Activated T-cell treated with anti-CD3 and anti-CD28 coated beads, Interleukin-2, amount 50 U/mL, for 24 hours (primary cell): ENCODE measurements around the gene KRT3.

Experiments used
- DNase-seq: peaks from one replicate; pipeline ENCODE4 v3.0.0-alpha.2; 2020
- H3K27ac Mint-ChIP-seq: 2 replicates; pipeline ENCODE4 v1.8.0; 2020; ENCODE audit warnings: mild to moderate bottlenecking, mixed read lengths
- H3K27me3 Mint-ChIP-seq: 2 replicates; pipeline ENCODE4 v1.8.0; 2020; ENCODE audit warnings: mixed read lengths
- H3K36me3 Mint-ChIP-seq: 2 replicates; pipeline ENCODE4 v1.8.0; 2020; ENCODE audit warnings: low read depth, mixed read lengths
- H3K4me1 Mint-ChIP-seq: 2 replicates; pipeline ENCODE4 v1.8.0; 2020; ENCODE audit warnings: low read depth, mixed read lengths
- H3K4me3 Mint-ChIP-seq: 2 replicates; pipeline ENCODE4 v1.8.0; 2020; ENCODE audit warnings: mild to moderate bottlenecking, moderate library complexity, mixed read lengths
- H3K9me3 Mint-ChIP-seq: 2 replicates; pipeline ENCODE4 v1.8.0; 2020; ENCODE audit warnings: mixed read lengths

Gene KRT3

GRCh38 chr12:52832985-52833905 is 37.3 kb upstream of the KRT3 start:
- Mint-ChIP-seq H3K9me3 (no peaks in the 10 kb centered on the region), H3K4me1 (peaks cover 47% of the 10 kb centered on the region), H3K36me3 (no peaks in the 10 kb centered on the region), H3K4me3 (no peak overlapping the region), H3K27ac (no peak overlapping the region), H3K27me3 (no peaks in the 10 kb centered on the region)
- no peak for DNase-seq

GRCh38 chr12:52832451-52832850 is 36.5 kb upstream of the KRT3 start:
- no peak overlapping the region for H3K27ac Mint-ChIP-seq
- DNase-seq, result no peak
- peaks cover 41% of the 10 kb centered on the region for H3K4me1 Mint-ChIP-seq
- no peaks in the 10 kb centered on the region for H3K36me3 Mint-ChIP-seq
- no peak overlapping the region for H3K4me3 Mint-ChIP-seq
- H3K27me3 Mint-ChIP-seq, result no peaks in the 10 kb centered on the region
- H3K9me3 Mint-ChIP-seq, result no peaks in the 10 kb centered on the region

- H3K27ac Mint-ChIP-seq, result no peak overlapping the region
These were observed 35.3 kb upstream of the KRT3 start for GRCh38 chr12:52831251-52831650.

DNA sequence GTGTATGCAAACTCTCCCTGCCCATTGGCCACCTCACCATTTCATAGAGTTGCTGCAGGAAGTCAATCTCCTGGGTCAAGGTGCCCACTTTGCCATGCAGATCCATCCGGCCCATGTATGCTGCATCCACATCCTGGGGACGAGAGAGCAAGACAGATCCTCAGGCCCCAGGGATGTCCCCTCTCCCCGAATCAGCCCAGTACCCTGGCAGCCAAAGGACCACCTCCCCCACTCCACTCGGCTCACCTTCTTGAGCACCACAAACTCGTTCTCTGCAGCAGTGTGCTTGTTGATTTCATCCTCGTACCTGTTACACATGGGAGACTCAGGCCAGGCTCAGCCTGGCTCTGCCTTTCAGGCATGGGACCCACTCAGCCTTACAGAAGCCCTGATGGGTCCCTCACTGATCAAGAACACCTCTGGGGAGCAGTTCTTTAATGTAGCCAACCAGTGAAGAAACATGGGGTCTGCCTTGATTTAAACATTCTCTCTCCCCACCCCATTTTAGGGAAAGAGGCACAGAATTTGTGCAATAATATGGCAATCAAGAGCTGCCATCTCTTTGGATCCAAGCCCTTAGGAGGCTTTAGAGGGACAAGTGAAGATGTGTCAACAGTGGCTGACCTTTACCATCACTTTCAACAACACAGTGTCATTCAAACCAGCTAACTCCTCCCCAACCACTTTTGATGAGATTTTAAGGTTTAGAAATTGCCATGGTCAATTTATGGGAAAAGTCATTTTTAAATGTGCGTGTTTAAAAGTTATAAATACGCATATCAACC is 34.3 kb upstream of the KRT3 start:
- H3K36me3 Mint-ChIP-seq, result no peaks in the 10 kb centered on the region
- no peaks in the 10 kb centered on the region for H3K27me3 Mint-ChIP-seq
- H3K4me1 Mint-ChIP-seq, result peaks cover 18% of the 10 kb centered on the region
- H3K9me3 Mint-ChIP-seq, result no peaks in the 10 kb centered on the region
- no peak overlapping the region for H3K27ac Mint-ChIP-seq
- DNase-seq, result no peak
- H3K4me3 Mint-ChIP-seq, result no peak overlapping the region

More at GRCh38 chr12:52831251-52831650, 35.3 kb upstream of the KRT3 start:
- Mint-ChIP-seq H3K4me3 (no peak overlapping the region), H3K9me3 (no peaks in the 10 kb centered on the region), H3K4me1 (peaks cover 29% of the 10 kb centered on the region), H3K36me3 (no peaks in the 10 kb centered on the region), H3K27me3 (no peaks in the 10 kb centered on the region)
- DNase-seq, result no peak

DNA sequence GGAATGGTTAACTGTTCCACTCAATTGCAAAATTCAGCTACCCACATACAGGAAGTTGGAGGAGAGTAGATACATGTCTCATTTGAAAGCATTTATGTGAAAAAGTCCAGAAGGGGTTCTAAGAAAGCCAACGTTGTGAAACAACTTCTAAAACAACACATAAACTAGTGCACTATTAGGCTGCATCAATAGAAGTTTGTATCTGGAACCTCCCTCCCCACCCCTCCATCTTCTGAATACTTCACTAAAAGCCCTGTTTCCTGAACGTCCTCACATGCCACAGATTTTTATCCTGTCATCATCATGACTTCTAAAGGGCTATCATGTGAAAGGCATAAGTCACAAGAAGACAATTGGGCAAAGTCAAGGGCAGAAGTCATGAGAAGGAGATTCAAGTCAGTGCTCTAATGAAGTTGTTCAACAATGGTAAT is 32.7 kb upstream of the KRT3 start:
- H3K36me3 Mint-ChIP-seq, result no peaks in the 10 kb centered on the region
- no peaks in the 10 kb centered on the region for H3K9me3 Mint-ChIP-seq
- H3K4me1 Mint-ChIP-seq, result peaks cover 12% of the 10 kb centered on the region
- no peaks in the 10 kb centered on the region for H3K27me3 Mint-ChIP-seq
- no peak overlapping the region for H3K27ac Mint-ChIP-seq
- DNase-seq, result no peak
- no peak overlapping the region for H3K4me3 Mint-ChIP-seq

- H3K27me3 Mint-ChIP-seq, result no peaks in the 10 kb centered on the region
- no peaks in the 10 kb centered on the region for H3K9me3 Mint-ChIP-seq
These were observed 32.2 kb upstream of the KRT3 start for GRCh38 chr12:52828156-52828555.

GRCh38 chr12:52827499-52828090 is 31.7 kb upstream of the KRT3 start:
- no peaks in the 10 kb centered on the region for H3K9me3 Mint-ChIP-seq
- H3K4me1 Mint-ChIP-seq, result peaks cover 12% of the 10 kb centered on the region
- no peaks in the 10 kb centered on the region for H3K27me3 Mint-ChIP-seq
- H3K36me3 Mint-ChIP-seq, result no peaks in the 10 kb centered on the region
- DNase-seq, result no peak
- H3K27ac Mint-ChIP-seq, result no peak overlapping the region
- no peak overlapping the region for H3K4me3 Mint-ChIP-seq

More at GRCh38 chr12:52828156-52828555, 32.2 kb upstream of the KRT3 start:
- DNase-seq, result no peak
- Mint-ChIP-seq H3K4me3 (no peak overlapping the region), H3K4me1 (peaks cover 12% of the 10 kb centered on the region), H3K36me3 (no peaks in the 10 kb centered on the region), H3K27ac (no peak overlapping the region)

DNA sequence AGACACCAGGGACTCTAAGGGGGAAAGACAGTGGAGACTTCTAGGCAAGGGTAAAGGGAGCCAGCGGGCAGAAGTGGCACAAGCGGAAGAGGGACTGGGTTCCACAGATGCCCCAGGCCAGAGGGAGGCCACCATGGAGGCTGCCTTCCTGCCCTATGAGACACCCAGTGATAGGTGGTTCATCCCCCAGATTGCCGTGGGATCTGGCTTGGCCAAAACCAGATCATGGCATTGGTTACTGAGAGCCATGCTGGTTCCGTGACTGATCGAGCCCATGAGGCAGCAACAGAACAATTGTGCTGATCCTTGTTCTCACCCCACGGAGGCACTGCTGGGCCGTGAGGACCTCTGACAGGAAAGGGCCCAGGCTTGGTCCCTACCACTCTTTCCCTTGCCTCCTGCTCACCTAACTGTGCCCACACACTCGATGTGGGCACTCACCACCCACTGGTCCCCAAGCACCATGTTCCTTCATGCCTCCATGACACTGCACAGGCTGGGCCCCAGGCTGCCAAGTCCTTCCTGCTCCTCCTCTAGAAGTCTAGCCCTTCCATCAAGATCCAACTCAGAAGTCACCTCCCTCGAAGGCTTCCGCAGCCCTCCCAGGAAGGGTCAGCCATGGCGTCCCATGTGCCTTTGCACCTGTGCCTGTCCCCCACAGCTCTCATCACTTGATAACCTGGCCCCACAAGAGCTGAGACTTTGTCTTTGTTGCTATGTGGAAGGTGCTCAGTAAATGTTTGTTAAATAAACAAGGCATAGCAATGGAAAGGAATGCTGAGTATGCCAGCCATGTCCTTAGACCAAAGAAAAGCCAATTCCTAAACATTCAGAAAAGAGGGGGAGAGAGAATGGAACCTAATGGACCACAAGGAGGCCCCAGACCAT is 30.9 kb upstream of the KRT3 start:
- no peaks in the 10 kb centered on the region for H3K36me3 Mint-ChIP-seq
- no peak overlapping the region for H3K4me3 Mint-ChIP-seq
- DNase-seq, result no peak
- no peaks in the 10 kb centered on the region for H3K27me3 Mint-ChIP-seq
- no peaks in the 10 kb centered on the region for H3K9me3 Mint-ChIP-seq
- no peak overlapping the region for H3K27ac Mint-ChIP-seq
- peaks cover 12% of the 10 kb centered on the region for H3K4me1 Mint-ChIP-seq

GRCh38 chr12:52825961-52826360 is 30.0 kb upstream of the KRT3 start:
- Mint-ChIP-seq H3K27me3 (no peaks in the 10 kb centered on the region), H3K27ac (no peak overlapping the region), H3K4me3 (no peak overlapping the region), H3K36me3 (no peaks in the 10 kb centered on the region), H3K4me1 (peaks cover 12% of the 10 kb centered on the region), H3K9me3 (no peaks in the 10 kb centered on the region)
- no peak for DNase-seq

DNA sequence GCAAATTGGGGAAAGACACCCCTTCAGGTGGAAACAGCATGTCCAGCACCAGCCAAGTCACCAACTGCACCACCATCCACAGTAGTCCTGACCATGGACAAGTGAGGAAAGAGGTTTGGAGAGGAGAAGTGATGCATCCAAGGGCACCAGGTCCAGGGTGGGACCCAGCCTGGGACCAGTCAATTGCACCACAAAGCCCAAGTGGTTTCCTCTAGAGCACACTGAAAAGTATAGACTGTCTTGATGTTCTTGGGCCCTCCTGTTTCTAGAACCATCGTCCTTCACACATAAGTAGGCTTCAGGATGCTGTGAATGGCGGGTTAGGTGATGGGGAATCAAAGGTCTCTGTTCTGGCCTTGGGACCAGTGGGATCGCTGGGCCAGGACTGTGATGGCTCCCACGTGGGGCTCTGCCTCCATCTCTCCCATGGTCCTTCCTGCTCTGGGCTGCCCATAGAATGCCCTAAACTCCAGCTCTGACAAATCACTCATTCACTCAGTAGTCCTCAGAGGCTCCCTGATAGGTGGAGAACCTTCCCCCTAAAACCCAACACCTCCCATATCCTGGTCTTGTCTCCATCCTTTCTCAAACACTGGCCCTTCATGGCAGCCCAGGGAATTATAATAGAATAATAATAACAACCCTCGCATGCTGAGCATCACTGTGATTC is 29.0 kb upstream of the KRT3 start:
- Mint-ChIP-seq H3K27ac (no peak overlapping the region), H3K4me1 (peaks cover 12% of the 10 kb centered on the region), H3K36me3 (no peaks in the 10 kb centered on the region), H3K4me3 (no peak overlapping the region), H3K27me3 (no peaks in the 10 kb centered on the region), H3K9me3 (no peaks in the 10 kb centered on the region)
- DNase-seq, result no peak

GRCh38 chr12:52823761-52824450 is 28.0 kb upstream of the KRT3 start:
- Mint-ChIP-seq H3K36me3 (no peaks in the 10 kb centered on the region), H3K4me1 (peaks cover 9% of the 10 kb centered on the region), H3K4me3 (no peak overlapping the region), H3K27me3 (no peaks in the 10 kb centered on the region), H3K27ac (no peak overlapping the region), H3K9me3 (no peaks in the 10 kb centered on the region)
- no peak for DNase-seq

DNA sequence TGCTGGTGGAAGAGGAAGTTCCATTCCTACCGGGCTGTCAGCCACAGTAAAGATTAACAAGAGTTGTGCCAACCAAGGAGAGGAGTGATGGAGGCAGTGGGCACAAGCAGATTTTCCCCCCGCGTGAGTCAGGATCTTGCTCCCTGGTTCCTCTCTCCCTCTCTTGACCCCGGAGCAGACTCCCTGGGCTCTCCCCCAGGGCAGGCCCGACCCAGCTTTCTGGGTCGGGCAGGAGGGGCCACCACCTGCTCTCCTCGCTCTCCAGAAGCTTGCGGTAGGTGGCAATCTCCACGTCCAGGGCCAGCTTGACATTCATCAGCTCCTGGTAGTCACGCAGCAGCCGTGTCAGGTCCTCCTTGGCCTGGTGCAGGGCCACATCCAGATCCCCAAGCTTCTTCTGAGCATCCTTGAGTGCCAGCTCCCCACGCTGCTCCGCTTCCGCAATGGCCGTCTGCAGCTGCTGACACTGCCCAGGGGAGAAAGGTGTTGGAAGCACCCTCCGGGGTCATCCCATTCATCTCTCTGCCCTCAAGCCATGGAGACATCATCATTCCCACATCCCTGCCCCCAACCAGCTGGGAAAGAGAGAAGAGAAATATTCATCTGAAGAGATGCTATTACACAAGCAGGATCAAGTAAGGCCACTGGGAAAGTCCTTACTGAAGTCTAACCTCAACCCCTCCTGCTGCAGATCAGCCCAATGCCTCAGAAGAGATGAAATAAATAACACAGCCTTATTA is 27.0 kb upstream of the KRT3 start:
- Mint-ChIP-seq H3K36me3 (no peaks in the 10 kb centered on the region), H3K27me3 (no peaks in the 10 kb centered on the region), H3K4me3 (no peak overlapping the region), H3K4me1 (peaks cover 5% of the 10 kb centered on the region), H3K9me3 (no peaks in the 10 kb centered on the region), H3K27ac (no peak overlapping the region)
- DNase-seq, result no peak
